ENCODE measurements around the gene ABCD1.
"Not testable (repeated sequence)": the region's sequence is repeated elsewhere in the genome, so short reads cannot be mapped to it uniquely, and the experiment has no call there.

Gene ABCD1

GRCh38 chrX:153692003-153692402 is 32.7 kb upstream of the ABCD1 start:
- Histone ChIP-seq H3K27ac (no peak overlapping the region), H3K4me3 (no peak overlapping the region)
- no peak for DNase-seq (ENCODE audit: low spot score)
- TF ChIP-seq CTCF (IDR thresholded peaks at IDR 0.05): no peak

GRCh38 chrX:153692611-153693156 is 32.0 kb upstream of the ABCD1 start:
- Histone ChIP-seq H3K4me3 (no peak overlapping the region), H3K27ac (no peak overlapping the region)
- TF ChIP-seq CTCF (IDR thresholded peaks at IDR 0.05): no peak
- DNase-seq (ENCODE audit: low spot score): no peak

- H3K27ac ChIP-seq: no peak overlapping the region
- TF ChIP-seq CTCF (IDR thresholded peaks at IDR 0.05): no peak
- no peak overlapping the region for H3K4me3 ChIP-seq
- no peak for DNase-seq (ENCODE audit: low spot score)
Observed at GRCh38 chrX:153693216-153694086, 31.2 kb upstream of the ABCD1 start.

- not testable (repeated sequence) for H3K4me3 ChIP-seq; H3K27ac ChIP-seq; DNase-seq (ENCODE audit: low spot score)
Observed at GRCh38 chrX:153694256-153694655, 30.4 kb upstream of the ABCD1 start.

- no peak for TF ChIP-seq CTCF (IDR thresholded peaks at IDR 0.05)
- Histone ChIP-seq H3K27ac (no peak overlapping the region), H3K4me3 (no peak overlapping the region)
- DNase-seq (ENCODE audit: low spot score): no peak
Observed at GRCh38 chrX:153694687-153695270, 29.9 kb upstream of the ABCD1 start.

- Histone ChIP-seq H3K27ac (no peak overlapping the region), H3K4me3 (no peak overlapping the region)
- DNase-seq (ENCODE audit: low spot score): no peak
- no peak for TF ChIP-seq CTCF (IDR thresholded peaks at IDR 0.05)
Observed at GRCh38 chrX:153696100-153696499, 28.6 kb upstream of the ABCD1 start.

- H3K4me3 ChIP-seq; DNase-seq (ENCODE audit: low spot score); H3K27ac ChIP-seq: not testable (repeated sequence)
Observed at GRCh38 chrX:153696538-153696937, 28.1 kb upstream of the ABCD1 start.

GRCh38 chrX:153696986-153697722 is 27.5 kb upstream of the ABCD1 start:
- DNase-seq (ENCODE audit: low spot score): not testable (repeated sequence)

More at GRCh38 chrX:153696986-153697722, 27.5 kb upstream of the ABCD1 start:
- not testable (repeated sequence) for H3K4me3 ChIP-seq, H3K27ac ChIP-seq

Measured in coronary artery (tissue), 2 donors.